Endodermal cell (in vitro differentiated cells): ENCODE results near the gene LTBP1. TPM values are rescaled to one million over a fixed set of nuclear protein-coding genes. Genes with fewer than 3 reads are reported as not detected.

ENCODE experiments used
- DNase-seq: peaks from one replicate; pipeline ENCODE4 v3.0.0-alpha.2; 2017
- H3K27ac ChIP-seq: 2 replicates; pipeline ENCODE4 v1.5.1; 2013; ENCODE audit warnings: mild to moderate bottlenecking, low read depth, low read length, moderate library complexity
- H3K27me3 ChIP-seq: 2 replicates; pipeline ENCODE4 v1.6.1; 2013; ENCODE audit warnings: mild to moderate bottlenecking, low read length, moderate library complexity; ENCODE audit not compliant: insufficient read depth, control insufficient read depth, poor library complexity, severe bottlenecking
- H3K36me3 ChIP-seq: 2 replicates; pipeline ENCODE4 v1.7.0; 2013; ENCODE audit warnings: mild to moderate bottlenecking, low read length, moderate library complexity; ENCODE audit not compliant: control insufficient read depth, insufficient read depth
- H3K4me1 ChIP-seq: one replicate; pipeline ENCODE4 v1.7.0; 2013; ENCODE audit warnings: low read length; ENCODE audit not compliant: control insufficient read depth, insufficient read depth
- H3K4me3 ChIP-seq: 2 replicates; pipeline ENCODE4 v1.5.1; 2013; ENCODE audit warnings: mild to moderate bottlenecking, low read length, moderate library complexity
- H3K9ac ChIP-seq: 2 replicates; pipeline ENCODE4 v1.6.1; 2013; ENCODE audit warnings: mild to moderate bottlenecking, low read length, moderate library complexity; ENCODE audit not compliant: poor library complexity, severe bottlenecking; ENCODE audit errors: extremely low read depth
- H3K9me3 ChIP-seq: 2 replicates; pipeline ENCODE4 v1.6.1; 2013; ENCODE audit warnings: mild to moderate bottlenecking, low read length, moderate library complexity; ENCODE audit not compliant: control insufficient read depth
- H3K27ac Mint-ChIP-seq: 2 replicates; pipeline ENCODE4 v1.8.0; 2020; ENCODE audit warnings: mixed read lengths
- H3K27me3 Mint-ChIP-seq: 2 replicates; pipeline ENCODE4 v1.8.0; 2021; ENCODE audit warnings: mild to moderate bottlenecking, mixed read lengths; ENCODE audit not compliant: insufficient read depth
- H3K36me3 Mint-ChIP-seq: 2 replicates; pipeline ENCODE4 v1.8.0; 2020; ENCODE audit warnings: low read depth, mixed read lengths
- H3K4me1 Mint-ChIP-seq: 2 replicates; pipeline ENCODE4 v1.8.0; 2020; ENCODE audit warnings: mixed read lengths
- H3K4me3 Mint-ChIP-seq: 2 replicates; pipeline ENCODE4 v1.8.0; 2020; ENCODE audit warnings: mild to moderate bottlenecking, moderate library complexity, mixed read lengths
- H3K9me3 Mint-ChIP-seq: 2 replicates; pipeline ENCODE4 v1.8.0; 2020; ENCODE audit warnings: mild to moderate bottlenecking, mixed read lengths
- WGBS, 2 experiments: methylation state at CpG; one replicate each; pipeline versions ENCODE4 v1.1.5 to v1.1.7; 2013; ENCODE audit warnings: missing lambda C conversion rate in 2 of 2, mixed read lengths in 1 of 2; ENCODE audit not compliant: insufficient coverage in 1 of 2, insufficient read length in 1 of 2; 5-methylcytosine and 5-hydroxymethylcytosine counted together
- total RNA-seq, 2 donors: library from RNA; stranded (reverse); fragmentation: NEBNext Ultra II Directional in 1 of 2; extraction: Animal tissue kit (Norgen Biotek cat#: 25700) in 1 of 2; gene quantifications; 2 replicates in 1 of 2; 3 replicates in 1 of 2; pipeline ENCODE4 v1.2.1, GENCODE V29; 2021
- TF ChIP-seq, protein P1 (sequence below): fragments of 200-600 bp; sonication (generic); conservative IDR thresholded peaks from 2 replicates; pipeline ENCODE4 v1.5.0; 2021; ENCODE audit warnings: antibody characterized with exemption, mild to moderate bottlenecking

LTBP1 gene
- total RNA-seq, 2 donors from 2014 or later: 43.2 to 43.4 TPM

- Histone ChIP-seq H3K36me3 (no peaks in the 10 kb centered on the region), H3K9me3 (no peaks in the 10 kb centered on the region), H3K4me3 (no peak overlapping the region), H3K27ac (no peak overlapping the region), H3K4me1 (peaks cover 5% of the 10 kb centered on the region), H3K9ac (no peak overlapping the region), H3K27me3 (no peaks in the 10 kb centered on the region)
- Mint-ChIP-seq H3K27me3 (no peaks in the 10 kb centered on the region), H3K36me3 (peaks cover 2% of the 10 kb centered on the region), H3K9me3 (no peaks in the 10 kb centered on the region), H3K4me1 (no peaks in the 10 kb centered on the region), H3K4me3 (no peak overlapping the region), H3K27ac (no peak overlapping the region)
- 85 to 99% methylated on average over 4 to 5 of the region's 5 CpGs for WGBS, 2 experiments
- DNase-seq: no peak
- TF ChIP-seq, protein P1, sequence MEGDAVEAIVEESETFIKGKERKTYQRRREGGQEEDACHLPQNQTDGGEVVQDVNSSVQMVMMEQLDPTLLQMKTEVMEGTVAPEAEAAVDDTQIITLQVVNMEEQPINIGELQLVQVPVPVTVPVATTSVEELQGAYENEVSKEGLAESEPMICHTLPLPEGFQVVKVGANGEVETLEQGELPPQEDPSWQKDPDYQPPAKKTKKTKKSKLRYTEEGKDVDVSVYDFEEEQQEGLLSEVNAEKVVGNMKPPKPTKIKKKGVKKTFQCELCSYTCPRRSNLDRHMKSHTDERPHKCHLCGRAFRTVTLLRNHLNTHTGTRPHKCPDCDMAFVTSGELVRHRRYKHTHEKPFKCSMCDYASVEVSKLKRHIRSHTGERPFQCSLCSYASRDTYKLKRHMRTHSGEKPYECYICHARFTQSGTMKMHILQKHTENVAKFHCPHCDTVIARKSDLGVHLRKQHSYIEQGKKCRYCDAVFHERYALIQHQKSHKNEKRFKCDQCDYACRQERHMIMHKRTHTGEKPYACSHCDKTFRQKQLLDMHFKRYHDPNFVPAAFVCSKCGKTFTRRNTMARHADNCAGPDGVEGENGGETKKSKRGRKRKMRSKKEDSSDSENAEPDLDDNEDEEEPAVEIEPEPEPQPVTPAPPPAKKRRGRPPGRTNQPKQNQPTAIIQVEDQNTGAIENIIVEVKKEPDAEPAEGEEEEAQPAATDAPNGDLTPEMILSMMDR: no peak
Measured at GRCh38 chr2:33339269-33339668, 392.5 kb downstream of the LTBP1 start.

DNA sequence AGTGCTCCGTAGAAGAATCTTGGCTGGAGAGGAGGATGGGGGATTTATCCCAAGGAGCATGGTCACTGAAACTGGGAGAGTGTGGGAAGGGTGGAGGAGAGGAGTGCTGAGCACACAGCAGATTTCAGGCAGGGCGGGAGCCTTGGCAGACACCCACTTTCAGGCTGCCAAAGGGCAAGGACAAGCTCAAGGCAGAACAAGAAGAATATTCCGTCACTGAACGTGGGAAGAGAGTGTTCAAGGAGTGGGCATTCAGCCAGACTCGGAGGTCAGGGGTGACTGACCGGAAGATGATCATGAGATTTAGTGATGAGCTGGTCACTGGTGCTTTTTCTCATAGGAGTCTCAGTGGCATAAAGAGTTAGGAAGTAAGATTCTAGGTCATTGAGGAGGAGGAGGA lies 393.5 kb downstream of the LTBP1 start:
- no peaks in the 10 kb centered on the region for H3K4me1 Mint-ChIP-seq
- Histone ChIP-seq H3K36me3 (no peaks in the 10 kb centered on the region), H3K9me3 (no peaks in the 10 kb centered on the region), H3K27me3 (no peaks in the 10 kb centered on the region), H3K27ac (no peak overlapping the region), H3K4me3 (no peak overlapping the region), H3K9ac (no peak overlapping the region), H3K4me1 (peaks cover 5% of the 10 kb centered on the region)
- 90 to 98% methylated on average over 4 to 6 of the region's 6 CpGs for WGBS, 2 experiments
- H3K36me3 Mint-ChIP-seq: peaks cover 2% of the 10 kb centered on the region
- DNase-seq: no peak
- H3K27ac Mint-ChIP-seq: no peak overlapping the region
- H3K27me3 Mint-ChIP-seq: no peaks in the 10 kb centered on the region
- no peak overlapping the region for H3K4me3 Mint-ChIP-seq
- H3K9me3 Mint-ChIP-seq: no peaks in the 10 kb centered on the region
- TF ChIP-seq, protein P1: no peak

DNA sequence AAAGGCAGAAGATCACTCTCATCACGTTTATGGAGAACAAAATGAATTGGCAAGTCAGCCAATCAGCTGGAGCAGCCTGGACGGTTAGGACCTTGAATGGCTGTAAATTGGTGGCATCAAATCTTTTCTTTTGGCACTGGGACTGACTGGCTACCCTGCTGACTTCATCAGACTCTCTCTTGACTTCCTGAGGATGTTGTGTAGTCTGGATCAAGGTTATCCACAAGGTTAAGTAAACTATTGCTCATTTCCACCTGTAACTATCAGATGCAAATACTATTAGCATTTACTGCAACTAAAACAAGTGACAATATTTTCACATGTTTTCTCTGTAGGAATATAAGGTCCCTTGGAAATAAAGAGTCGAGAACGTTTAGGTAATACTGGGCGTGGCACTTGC lies 395.4 kb downstream of the LTBP1 start:
- H3K27me3 Mint-ChIP-seq: no peaks in the 10 kb centered on the region
- WGBS, 2 experiments: 60 to 91% methylated on average over 1 to 5 of the region's 5 CpGs
- Histone ChIP-seq H3K27me3 (no peaks in the 10 kb centered on the region), H3K27ac (no peak overlapping the region), H3K4me1 (peaks cover 5% of the 10 kb centered on the region), H3K9ac (no peak overlapping the region), H3K36me3 (no peaks in the 10 kb centered on the region), H3K9me3 (no peaks in the 10 kb centered on the region), H3K4me3 (no peak overlapping the region)
- TF ChIP-seq, protein P1: no peak
- no peak overlapping the region for H3K27ac Mint-ChIP-seq
- no peak overlapping the region for H3K4me3 Mint-ChIP-seq
- no peaks in the 10 kb centered on the region for H3K9me3 Mint-ChIP-seq
- H3K4me1 Mint-ChIP-seq: no peaks in the 10 kb centered on the region
- DNase-seq: no peak
- peaks cover 2% of the 10 kb centered on the region for H3K36me3 Mint-ChIP-seq
